Urinary bladder (tissue), 4 donors: ENCODE results near the gene MICB. TPM values are rescaled to one million over a fixed set of nuclear protein-coding genes. Genes with fewer than 3 reads are reported as not detected.
A peak's percentile ranks its signal among the peaks of the same experiment; 100 is the strongest.
"Not testable (repeated sequence)": the region's sequence is repeated elsewhere in the genome, so short reads cannot be mapped to it uniquely, and the experiment has no call there.

Experiments
- DNase-seq: peaks from one replicate; pipeline ENCODE4 v3.0.0-alpha.2; 2015; ENCODE audit errors: extremely low spot score
- H3K27ac ChIP-seq: one replicate; pipeline ENCODE4 v1.5.1; 2013; ENCODE audit warnings: low read depth, mild to moderate bottlenecking, moderate library complexity
- H3K36me3 ChIP-seq: one replicate; pipeline ENCODE4 v1.6.1; 2013; ENCODE audit warnings: mild to moderate bottlenecking, moderate library complexity; ENCODE audit not compliant: insufficient read depth
- H3K4me1 ChIP-seq: one replicate; pipeline ENCODE4 v1.6.1; 2013; ENCODE audit warnings: mild to moderate bottlenecking, moderate library complexity; ENCODE audit not compliant: insufficient read depth
- H3K4me3 ChIP-seq: one replicate; pipeline ENCODE4 v1.5.1; 2013; ENCODE audit warnings: low read depth, low read length
- WGBS: extraction: QIAGEN DNeasy Blood & Tissue Kit; methylation state at CpG from one replicate; pipeline ENCODE4 v1.1.7; 2013; 5-methylcytosine and 5-hydroxymethylcytosine counted together
- polyA plus RNA-seq: library from polyadenylated mRNA; stranded (reverse); fragments of 200-250 nt; gene quantifications from one replicate; pipeline ENCODE4 v1.2.3, GENCODE V29; 2013
- total RNA-seq: library from RNA; depleted of rRNA; stranded (reverse); fragments of >200 nt; gene quantifications from one replicate; pipeline ENCODE4 v1.2.3, GENCODE V29; 2014
- donor health status: healthy with polysubstance abuse.
- donor health status: healthy.

The MICB gene
- total and polyA plus RNA-seq, 2 donors = 1.6 TPM

- DNase-seq = no peak
- WGBS = 87% methylated on average over 11 of the region's 11 CpGs
- H3K4me3 ChIP-seq = no peak overlapping the region
- H3K27ac ChIP-seq = no peak overlapping the region
- H3K36me3 ChIP-seq = no peaks in the 10 kb centered on the region
- no peaks in the 10 kb centered on the region for H3K4me1 ChIP-seq
Observed at GRCh38 chr6:31480574-31480973, 17.4 kb upstream of the MICB start.

- H3K36me3 ChIP-seq = no peaks in the 10 kb centered on the region
- no peak for DNase-seq
- H3K27ac ChIP-seq = no peak overlapping the region
- WGBS = 83% methylated on average over 2 of the region's 2 CpGs
- H3K4me3 ChIP-seq = no peak overlapping the region
- no peaks in the 10 kb centered on the region for H3K4me1 ChIP-seq
Observed at GRCh38 chr6:31483392-31483791, 14.6 kb upstream of the MICB start.

GRCh38 chr6:31485055-31485454 lies 12.9 kb upstream of the MICB start:
- no peak overlapping the region for H3K4me3 ChIP-seq

GRCh38 chr6:31486065-31486837 lies 11.7 kb upstream of the MICB start:
- no CpG with 5 or more reads among the region's 9 CpGs for WGBS
- H3K4me3 ChIP-seq = not testable (repeated sequence)

More at GRCh38 chr6:31485055-31485454, 12.9 kb upstream of the MICB start:
- no peaks in the 10 kb centered on the region for H3K4me1 ChIP-seq
- 72% methylated on average over 1 of the region's 1 CpG for WGBS
- no peak for DNase-seq
- no peaks in the 10 kb centered on the region for H3K36me3 ChIP-seq
- H3K27ac ChIP-seq = no peak overlapping the region

GRCh38 chr6:31487674-31488073 lies 10.3 kb upstream of the MICB start:
- H3K27ac ChIP-seq, H3K4me3 ChIP-seq, H3K4me1 ChIP-seq, H3K36me3 ChIP-seq, DNase-seq: not testable (repeated sequence)
- WGBS = 67% methylated on average over 6 of the region's 6 CpGs

More at GRCh38 chr6:31486065-31486837, 11.7 kb upstream of the MICB start:
- H3K36me3 ChIP-seq, DNase-seq, H3K27ac ChIP-seq, H3K4me1 ChIP-seq: not testable (repeated sequence)

GRCh38 chr6:31489086-31489485 lies 8.9 kb upstream of the MICB start:
- Histone ChIP-seq H3K36me3 (no peaks in the 10 kb centered on the region), H3K4me3 (no peak overlapping the region), H3K27ac (no peak overlapping the region), H3K4me1 (no peaks in the 10 kb centered on the region)
- DNase-seq = no peak
- WGBS = 71% methylated on average over 4 of the region's 4 CpGs

- H3K36me3 ChIP-seq = no peaks in the 10 kb centered on the region
- no peak overlapping the region for H3K4me3 ChIP-seq
- no peak for DNase-seq
- 54% methylated on average over 16 of the region's 16 CpGs for WGBS
- H3K27ac ChIP-seq = no peak overlapping the region
- no peaks in the 10 kb centered on the region for H3K4me1 ChIP-seq
Observed at GRCh38 chr6:31490115-31490873, 7.7 kb upstream of the MICB start.

- H3K4me3 ChIP-seq = peak overlapping the region; percentile 50
- H3K4me1 ChIP-seq, H3K27ac ChIP-seq, DNase-seq, H3K36me3 ChIP-seq: not testable (repeated sequence)
- 4% methylated on average over 2 of the region's 2 CpGs for WGBS
Observed at GRCh38 chr6:31493550-31493874, 4.4 kb upstream of the MICB start.

- peak overlapping the region; percentile 57 for H3K27ac ChIP-seq
- DNase-seq = no peak
- under 1% methylated on average over 58 of the region's 58 CpGs for WGBS
- no peaks in the 10 kb centered on the region for H3K4me1 ChIP-seq
- no peaks in the 10 kb centered on the region for H3K36me3 ChIP-seq
- H3K4me3 ChIP-seq = peak overlapping the region; percentile 50
Observed at GRCh38 chr6:31493875-31494694, 3.9 kb upstream of the MICB start.

GRCh38 chr6:31495580-31495979 lies 2.4 kb upstream of the MICB start:
- Histone ChIP-seq H3K27ac (no peak overlapping the region), H3K4me3 (no peak overlapping the region), H3K36me3 (no peaks in the 10 kb centered on the region), H3K4me1 (no peaks in the 10 kb centered on the region)
- 76% methylated on average over 2 of the region's 2 CpGs for WGBS
- DNase-seq = no peak

GRCh38 chr6:31496826-31497225 lies 1.1 kb upstream of the MICB start:
- DNase-seq, H3K4me1 ChIP-seq, H3K27ac ChIP-seq, H3K4me3 ChIP-seq, H3K36me3 ChIP-seq: not testable (repeated sequence)
- 63% methylated on average over 4 of the region's 4 CpGs for WGBS

- no peak overlapping the region for H3K4me3 ChIP-seq
- DNase-seq = no peak
Observed at GRCh38 chr6:31498748-31499147, 803 bp downstream of the MICB start.

GRCh38 chr6:31499648-31500047 lies 1.7 kb downstream of the MICB start:
- DNase-seq, H3K4me1 ChIP-seq, H3K36me3 ChIP-seq, H3K27ac ChIP-seq, H3K4me3 ChIP-seq: not testable (repeated sequence)
- WGBS = 82% methylated on average over 1 of the region's 2 CpGs

More at GRCh38 chr6:31498748-31499147, 803 bp downstream of the MICB start:
- H3K27ac ChIP-seq = no peak overlapping the region
- H3K36me3 ChIP-seq = no peaks in the 10 kb centered on the region
- no peaks in the 10 kb centered on the region for H3K4me1 ChIP-seq
- 7% methylated on average over 21 of the region's 21 CpGs for WGBS
